C1 segment of cervical spinal cord (tissue), 14 donors: ENCODE results near the gene LRMDA.

Experiments used
- DNase-seq, 14 donors: peaks; one replicate each; lab custom pipeline; 2025; lab: John Stamatoyannopoulos, UW

Gene LRMDA

DNA sequence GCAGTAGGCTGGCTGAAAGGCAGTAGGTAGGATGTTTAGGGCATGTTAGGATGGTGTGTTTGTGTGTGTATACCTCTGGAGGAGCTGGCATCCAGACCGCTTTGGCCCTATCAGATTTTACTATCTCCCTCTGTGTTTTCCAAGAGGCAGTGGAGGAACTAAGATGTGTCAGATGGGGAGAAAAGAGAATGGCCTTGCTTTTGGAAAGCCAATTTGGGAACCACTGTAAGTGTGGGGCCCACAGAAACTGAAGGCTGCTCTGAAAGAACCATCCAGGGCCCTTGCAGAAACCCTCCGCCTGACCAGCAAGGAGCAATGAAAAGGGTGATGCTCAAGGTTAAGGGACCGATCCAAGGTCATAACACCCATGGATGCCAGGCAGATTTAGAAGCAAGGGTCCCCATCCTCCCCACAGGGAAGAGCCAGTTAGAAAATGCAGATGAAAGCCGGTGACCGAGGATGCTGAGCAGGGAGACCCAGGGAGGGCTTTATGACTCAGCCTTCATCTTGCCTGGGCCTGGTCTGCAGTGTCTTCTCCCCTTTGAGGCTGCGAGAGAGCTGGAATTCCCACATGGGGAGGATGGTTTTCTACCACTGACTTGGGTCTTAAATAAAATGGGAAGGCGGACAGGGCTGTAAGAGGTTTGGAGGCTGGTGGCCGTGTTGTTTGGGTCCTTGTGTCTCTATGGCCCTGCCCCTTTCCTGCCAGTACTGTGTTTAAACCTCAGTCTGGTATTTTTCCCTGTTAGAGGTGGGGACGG lies 275.8 kb downstream of the LRMDA start:
- DNase-seq, result no peak

DNA sequence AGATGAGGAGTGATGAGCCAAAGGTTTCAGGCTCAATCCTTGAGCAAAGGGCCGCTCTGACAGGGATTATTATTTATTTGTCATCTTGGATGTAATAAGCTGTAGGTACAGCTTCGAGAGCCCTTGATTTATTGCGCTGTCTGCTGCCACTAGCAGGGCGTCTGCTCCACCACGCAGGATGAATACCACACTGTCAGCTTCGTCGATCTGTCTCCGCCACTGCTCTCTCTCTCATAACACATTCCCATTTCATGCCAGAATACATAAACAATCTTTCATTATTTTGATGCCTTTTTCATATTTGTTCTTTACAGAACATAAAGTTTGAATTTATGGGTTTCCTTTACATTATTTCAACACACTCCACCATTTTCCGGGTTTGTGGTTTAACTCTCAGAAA lies 276.6 kb downstream of the LRMDA start:
- no peak for DNase-seq

DNA sequence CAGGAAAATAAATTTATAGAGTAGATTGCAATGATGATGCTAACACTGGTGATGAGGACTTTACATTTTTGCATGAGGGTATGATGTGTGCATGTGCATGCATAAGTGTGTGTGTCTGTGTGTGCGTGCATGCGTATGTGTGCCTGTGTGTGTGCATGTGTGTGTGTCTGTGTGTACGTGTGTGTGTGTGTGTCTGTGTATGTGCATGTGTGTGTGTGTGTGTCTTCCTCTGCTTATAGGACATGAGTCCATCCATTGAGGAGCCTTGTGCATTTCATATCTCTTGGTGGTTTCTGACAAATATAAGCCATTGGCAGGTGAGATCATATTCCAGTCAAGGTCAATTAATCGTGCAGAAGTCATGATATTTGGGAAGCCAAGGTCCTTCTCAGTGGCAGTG lies 277.8 kb downstream of the LRMDA start:
- DNase-seq, result no peak

DNA sequence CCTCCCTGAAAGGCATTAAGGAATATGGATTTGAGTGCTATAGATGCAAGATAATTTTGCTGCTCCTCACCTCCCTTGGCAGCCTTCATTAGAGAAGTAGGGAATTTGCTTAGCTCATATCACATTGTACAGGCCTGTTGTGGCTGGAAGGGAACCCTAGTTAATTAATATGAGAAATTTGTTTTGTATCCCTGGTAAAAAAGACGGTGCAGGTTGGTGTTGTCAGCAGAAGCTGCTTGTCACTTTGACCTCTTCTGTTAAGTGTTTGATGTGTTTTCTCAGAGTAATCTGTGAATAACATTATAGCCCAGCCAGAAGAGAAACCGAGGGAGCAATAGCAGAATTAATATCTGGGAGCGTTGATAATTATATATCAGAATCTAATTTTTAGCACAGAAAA lies 278.4 kb downstream of the LRMDA start:
- DNase-seq, result no peak

DNA sequence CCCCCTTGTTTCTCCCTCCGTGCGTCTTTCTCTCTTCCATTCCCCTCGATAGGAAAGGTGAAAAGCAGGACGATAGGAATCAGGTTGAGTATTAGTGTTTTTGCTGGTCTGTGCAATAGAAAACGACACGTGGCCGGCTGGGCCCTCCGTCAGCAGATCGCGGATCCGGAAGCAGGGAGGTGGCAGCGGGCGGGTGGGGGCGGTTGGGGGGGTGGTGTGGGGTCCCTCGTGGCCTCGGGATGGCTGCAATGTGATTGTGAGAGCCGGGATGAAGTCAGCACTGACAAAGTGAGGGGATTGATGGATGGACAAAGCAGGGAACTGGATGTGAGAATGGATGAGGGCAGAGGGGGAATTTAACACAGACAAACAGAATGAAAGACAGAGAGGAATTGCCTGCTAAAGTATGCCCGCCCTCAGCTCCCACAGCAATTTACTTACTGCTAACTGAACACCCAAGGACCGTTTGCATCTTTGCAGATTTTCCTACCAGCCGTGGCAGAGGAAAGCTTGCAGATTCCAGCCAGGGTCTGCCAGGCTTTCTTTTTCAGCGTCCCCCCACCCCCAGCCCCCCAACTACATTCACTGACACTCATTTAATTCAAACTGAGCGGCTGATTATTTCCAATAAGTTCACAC lies 280.9 kb downstream of the LRMDA start:
- DNase-seq, result peak in 12 of 14 donors; percentile 4 to 58 (median 22)

DNA sequence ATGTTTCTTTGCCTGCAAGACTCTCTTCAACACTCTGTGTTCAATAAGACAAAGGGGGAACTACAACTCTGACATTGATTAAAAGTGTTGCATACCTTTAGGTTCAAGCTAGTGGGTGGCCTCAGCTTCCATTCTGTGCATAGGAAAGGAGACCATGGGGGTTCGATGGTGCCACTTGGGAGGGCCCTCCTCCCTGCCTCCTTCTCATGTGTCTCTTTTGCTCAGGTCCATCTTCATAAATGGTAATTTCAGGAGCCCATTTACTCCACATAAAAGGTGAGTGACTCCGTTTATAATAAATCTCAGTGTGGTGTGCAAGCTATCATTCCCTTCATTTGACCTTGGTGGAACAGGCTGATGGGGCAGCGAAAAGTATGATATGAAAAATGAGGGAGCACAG lies 285.1 kb downstream of the LRMDA start:
- DNase-seq, result no peak

DNA sequence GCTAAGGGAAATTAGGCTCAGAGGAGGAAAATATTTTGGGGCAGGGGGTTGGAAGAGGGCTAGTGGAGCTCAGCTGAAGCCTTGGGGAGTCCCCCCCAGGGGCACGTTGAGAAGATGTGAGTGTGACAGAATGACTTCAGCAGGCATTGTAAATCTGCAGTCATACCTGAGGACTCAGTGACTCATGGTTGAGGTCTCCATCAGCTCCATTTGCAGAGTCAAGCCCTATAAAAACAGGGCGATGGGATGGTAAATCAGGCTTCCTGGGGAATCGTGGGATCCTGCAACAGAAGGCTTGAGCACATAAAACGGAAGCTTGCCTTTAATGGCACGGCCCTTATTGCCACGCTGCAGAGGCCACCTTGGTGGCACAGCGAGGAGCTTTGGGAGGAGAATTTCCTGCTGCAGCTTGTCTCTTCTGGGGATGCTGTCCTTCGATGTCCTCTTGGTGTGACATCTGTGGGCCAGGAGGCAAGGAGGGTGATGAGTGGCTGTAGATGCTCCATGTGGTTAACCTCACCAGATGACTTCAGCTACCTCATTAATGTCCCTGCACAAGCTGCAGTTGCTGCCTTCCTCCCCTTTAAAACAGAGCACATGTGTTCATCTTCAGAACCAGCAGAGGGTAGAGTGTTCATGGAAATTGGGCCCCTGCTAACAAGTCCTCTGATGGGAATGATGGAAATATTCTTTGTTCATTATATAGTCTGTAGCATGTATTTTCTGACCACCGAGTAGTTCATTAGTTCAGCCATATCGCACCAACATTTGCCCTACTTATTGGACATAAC lies 285.9 kb downstream of the LRMDA start:
- no peak for DNase-seq

DNA sequence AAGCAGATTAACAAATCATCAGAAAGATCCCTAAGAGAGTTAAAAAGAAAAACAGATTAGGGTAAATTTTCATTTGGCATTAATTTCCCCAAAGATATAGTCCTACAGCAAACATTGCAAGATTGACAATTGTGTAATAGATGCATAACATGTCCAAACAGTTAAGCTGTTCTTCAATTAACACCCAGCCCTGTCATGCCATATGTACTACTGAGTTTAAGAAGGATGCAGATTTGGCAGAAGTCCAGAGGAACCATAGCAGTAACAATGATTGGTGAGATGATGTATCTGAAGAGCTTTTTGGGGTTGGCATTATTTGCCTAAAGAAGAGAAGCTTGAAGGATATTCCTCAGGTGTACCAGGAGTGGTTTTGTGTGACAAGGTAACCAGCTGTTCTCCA lies 287.6 kb downstream of the LRMDA start:
- DNase-seq, result no peak

DNA sequence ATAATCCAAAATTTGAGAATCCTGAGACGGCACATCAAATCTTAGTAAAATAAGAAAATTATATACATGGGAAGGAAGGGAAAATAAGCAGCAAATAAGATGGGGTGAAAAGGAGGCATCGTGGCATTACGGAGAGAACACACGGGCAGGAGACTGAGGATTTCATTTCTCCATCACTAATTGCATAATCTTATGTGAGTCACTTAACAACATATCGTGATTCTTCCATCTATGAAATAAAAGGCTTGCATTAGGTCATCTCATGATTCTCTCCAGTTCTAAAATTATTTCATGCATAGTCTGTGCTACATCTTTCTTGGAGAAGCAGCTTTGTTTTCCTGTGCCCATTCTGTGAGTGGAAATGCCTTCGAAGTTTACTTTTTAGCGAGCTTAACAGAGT lies 288.7 kb downstream of the LRMDA start:
- DNase-seq, result no peak

DNA sequence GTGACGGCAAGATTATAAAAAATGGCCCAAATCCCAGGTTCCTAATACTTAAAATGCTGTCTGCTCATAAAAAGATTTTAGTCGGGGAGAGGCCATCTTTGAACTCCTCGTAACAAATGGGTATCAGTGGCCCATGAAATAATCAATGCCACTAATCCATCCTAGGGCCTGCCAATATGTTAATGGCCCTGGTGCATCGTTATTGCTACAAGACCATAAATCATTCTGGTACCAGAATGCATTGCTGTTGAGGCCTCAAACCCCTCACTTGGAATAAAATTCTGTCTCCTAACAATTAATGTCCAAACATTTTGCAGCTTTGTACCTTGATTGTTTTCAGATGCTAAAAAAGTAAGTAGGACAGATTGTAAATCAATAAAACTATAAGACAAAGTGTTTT lies 290.6 kb downstream of the LRMDA start:
- DNase-seq, result no peak

DNA sequence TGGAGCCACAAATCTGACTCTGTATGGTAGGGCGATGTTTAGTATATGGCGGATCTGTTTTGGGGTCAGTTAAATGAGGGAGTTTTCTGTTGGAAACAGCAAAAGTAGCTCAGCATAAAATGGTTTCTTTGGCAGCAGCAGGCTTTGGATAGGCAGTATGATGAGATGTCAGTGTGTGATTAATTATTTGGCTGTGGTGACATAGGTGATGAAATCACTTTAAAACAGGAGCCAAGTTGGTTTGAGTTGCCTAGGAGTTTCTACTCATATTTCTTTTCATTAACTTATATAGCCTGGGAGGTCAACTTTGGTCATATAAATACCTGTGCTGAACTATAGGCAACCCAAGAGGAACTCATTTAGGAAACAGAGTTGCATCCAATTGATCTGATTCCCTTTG lies 291.2 kb downstream of the LRMDA start:
- no peak for DNase-seq

DNA sequence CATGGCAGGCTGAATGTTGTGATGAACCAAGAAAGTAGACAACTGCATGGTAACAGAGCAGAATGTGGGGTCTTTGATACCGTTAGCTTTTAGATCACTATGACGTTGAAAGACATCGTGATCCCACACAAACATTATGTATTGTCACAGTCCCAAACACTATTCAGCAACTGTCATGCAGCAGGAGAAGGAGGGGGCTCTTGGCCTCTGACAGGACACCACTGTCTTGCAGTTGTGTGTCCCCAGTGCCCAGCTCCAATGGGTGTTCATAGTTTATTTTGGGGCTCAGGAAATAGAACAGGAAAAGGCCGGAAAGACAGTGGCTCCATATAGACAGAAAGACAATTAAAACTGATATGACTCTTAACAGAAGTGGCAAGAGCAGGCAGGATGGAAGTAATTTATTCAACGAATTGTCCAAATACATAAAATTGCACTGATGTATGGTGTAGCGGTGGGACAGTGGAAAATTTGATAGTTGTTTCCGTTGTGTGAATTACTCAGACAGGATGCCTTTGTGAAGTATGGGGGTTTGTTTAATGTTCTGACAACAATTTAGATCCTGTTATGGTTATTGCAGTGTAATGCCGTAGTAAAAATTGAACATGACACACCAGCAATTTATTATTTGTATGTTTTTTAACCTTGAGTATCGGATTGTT lies 292.0 kb downstream of the LRMDA start:
- no peak for DNase-seq

DNA sequence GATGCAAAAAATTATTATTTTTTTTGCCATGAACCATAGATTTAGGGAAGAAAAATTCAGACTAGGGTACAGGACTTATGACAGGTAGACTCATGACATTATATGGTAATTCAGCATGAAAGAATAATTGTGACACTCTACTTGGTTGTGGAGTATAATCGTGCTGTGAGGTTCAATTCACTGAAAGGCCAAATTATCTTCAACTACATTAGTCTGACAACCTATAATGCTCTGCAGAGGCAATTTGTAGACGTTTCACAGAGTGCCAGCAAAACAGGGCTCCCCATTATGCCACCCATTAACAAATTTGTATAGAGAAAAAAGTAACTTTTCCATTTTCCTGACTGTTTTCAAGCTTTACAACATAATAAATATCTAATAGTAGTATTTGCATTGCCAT lies 292.6 kb downstream of the LRMDA start:
- no peak for DNase-seq

DNA sequence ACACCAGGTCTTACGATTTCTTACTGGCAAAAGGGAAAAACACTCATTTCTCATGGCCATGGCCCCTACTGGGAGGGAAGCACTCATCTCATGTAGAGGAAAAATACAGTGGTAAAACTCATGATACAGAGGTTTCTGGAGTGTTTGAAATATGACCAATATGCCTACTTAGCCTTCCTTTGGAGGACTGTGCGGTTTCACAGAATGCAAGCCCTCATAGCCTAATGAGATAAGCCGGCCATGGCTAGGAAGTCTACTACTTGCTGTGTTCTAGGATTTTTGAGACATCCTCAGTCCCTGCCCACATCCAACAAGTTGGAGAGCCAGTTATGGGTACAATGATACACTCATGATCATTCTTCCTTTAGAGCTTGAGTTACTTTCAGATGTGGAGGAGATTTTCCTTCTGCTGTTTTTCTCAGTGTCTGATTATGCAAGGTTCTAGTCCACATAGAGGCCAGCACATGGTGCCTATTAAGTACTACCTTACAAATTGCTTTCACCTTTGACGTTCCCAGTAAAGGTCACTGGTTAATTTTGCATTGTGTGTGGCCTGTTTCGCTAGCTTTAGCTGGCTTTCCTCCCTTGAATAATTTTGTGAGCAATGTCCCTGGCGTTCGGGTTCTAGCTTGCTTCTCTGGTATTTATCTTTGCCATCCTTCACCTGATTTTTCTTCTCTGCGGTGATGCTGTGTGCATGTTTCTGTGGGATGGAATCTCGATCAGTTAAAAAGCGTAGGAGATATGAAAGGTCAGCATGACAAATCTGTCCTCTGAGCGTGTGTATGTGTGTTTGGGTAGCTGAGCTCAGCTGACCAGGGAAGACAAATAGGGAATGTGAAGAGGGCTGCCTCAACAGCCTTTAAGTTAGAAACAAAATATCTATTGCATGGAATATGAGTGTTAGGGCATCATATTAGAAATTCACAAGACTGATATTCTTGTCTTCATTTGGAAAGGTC lies 295.4 kb downstream of the LRMDA start:
- no peak for DNase-seq

DNA sequence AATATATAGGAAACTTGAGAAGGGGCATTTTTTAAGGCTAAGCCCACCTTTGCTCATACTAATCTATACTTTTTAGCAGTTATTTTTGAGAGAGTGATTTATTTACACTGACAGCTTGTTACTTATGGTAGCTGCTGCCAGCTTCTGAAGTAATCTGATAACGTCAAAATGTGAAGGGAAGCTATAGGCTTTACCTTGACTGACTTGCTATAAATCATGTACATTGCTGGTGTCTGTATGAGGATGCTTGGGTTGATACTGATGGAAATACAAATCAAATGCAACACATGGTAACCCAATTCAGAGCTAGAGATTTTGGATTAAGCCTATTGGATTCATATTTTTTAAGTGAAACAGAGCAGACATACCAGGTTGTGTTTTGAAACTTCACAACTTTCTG lies 299.4 kb downstream of the LRMDA start:
- no peak for DNase-seq

DNA sequence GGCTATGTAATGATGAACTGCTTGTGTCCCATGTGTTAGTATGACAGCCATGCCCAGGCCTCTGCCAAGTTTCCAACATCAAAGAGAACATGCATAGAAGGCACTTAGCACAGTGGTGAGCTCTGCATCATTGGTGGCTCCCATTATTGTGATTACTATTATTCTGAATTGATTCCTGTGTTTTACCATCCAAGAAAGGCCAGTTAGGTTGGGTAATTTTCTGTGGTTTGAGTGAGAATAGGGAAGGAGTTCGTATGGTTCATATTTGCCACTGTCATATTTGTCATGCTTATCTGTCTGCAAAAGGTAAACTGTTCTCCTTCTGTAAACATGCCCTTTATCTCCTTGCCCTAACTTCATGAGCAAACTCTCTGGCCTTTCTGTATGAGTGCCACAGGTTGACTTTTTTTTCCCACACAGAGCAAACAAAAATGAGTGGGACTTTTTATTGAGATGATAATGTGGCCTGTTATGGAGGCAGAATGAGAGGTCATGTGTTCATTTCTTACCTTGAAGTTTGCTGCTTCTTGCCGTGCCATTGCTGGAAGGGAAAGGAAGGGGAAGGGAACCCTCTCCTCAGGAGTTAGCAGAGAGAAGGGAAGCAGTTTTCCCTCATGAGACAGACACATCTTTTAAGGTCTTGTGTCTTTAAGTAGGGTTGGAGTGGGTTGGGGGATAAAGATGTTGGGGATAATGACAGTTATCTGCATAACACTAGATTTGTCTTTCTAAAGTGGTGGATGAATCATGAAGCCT lies 301.9 kb downstream of the LRMDA start:
- no peak for DNase-seq

DNA sequence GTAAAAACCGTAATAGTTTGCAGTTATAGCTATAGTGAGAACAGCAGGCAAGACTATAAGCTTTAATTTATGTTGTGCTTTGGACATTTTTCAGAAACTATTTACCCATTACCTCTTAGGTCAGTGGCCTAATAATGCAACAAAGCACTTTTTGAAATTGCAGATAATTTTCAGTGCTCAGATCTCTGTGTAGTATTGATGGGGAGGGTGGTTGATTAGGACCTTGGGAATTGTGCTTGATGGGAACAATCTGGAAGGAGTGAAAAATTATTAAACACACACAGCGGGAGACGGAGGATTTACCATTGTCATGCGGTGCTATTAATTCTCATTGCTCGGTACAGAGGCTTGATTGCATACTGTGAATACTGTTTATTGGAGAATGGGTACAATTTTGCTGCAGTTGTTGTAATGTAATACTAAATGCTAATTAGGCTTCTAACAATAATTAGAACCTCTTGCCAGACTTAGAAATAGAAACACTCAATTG lies 304.8 kb downstream of the LRMDA start:
- no peak for DNase-seq

DNA sequence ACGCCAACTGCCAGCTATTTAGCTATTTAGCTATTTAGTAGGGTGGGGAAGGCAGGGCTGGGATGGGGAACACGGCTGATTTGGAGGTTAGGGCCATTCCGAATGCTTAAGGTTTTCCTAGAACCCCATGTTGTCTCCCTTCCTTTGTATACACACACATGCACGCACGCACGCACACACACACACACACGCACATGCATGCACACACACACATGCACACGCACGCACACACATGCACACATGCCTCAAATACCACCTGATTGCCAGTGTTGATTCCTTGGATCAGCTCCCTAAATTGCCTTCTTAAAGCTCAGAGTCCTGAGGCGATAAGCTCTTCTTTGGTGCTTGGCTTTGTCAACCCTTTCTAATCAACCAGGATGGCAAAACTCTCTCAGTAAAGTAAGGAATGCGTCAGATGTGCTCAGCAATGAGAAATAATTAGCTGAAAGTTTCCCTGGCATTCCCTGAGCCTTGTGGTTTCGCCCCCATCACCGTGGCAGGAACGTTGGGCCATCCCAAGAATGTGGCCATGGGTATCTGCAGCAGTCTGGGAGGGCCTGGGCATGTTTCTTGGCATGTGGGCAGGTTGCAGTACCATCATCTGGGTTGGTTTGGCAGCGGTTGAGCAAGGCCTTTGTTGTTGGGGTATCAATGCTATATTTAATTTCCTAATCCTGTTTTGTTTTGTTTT lies 305.6 kb downstream of the LRMDA start:
- DNase-seq, result peak in 1 of 14 donors; percentile 2

DNA sequence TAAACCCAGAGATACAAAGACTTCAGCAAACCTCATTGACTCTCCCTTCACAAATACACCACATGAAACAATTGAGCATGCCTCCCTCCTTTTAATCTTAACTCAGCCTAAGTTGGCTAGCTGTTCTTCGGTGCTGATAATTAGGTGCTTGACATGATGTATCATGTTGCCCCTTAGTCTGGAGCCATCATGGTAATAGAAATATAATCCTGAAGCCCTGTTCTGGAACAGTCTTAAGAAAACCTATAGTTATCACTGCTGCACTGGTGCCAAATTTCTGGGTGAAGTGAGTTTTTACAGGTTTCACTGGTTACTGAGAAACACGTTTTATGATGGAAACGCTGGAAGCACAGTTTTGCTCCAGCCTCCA lies 306.1 kb downstream of the LRMDA start:
- DNase-seq, result no peak

DNA sequence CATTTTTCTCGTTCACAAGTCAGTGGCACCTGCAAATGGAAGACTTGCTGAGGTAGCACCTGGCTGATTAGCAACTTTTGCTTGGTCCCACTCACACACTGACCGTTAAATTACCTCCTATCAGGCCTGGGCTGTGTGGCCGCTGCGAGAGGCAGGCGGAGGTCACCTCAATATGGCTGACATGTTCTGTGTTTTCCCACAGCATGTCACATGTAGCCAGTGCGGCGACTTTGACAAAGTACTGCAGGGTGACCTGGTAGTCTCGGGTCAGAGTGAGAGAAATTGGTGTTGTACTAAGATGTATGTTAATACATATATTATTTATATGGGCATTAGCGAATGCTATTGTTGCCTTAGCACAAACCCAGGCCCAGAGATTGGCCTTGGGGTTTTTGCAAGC lies 307.5 kb downstream of the LRMDA start:
- DNase-seq, result no peak
